ENCODE measurements around the gene CCNL1.

- TF ChIP-seq USF2 (IDR thresholded peaks at IDR 0.05; ENCODE audit: low read length) (no peak), HDAC6 (IDR thresholded peaks at IDR 0.05; ENCODE audit: low read depth, low read length) (no peak), TEAD4 (IDR thresholded peaks at IDR 0.05; ENCODE audit: low read depth, low read length) (no peak), CTCF (IDR thresholded peaks at IDR 0.05; ENCODE audit: control extremely low read depth in 1 of 3, insufficient read depth in 1 of 3, low read depth in 1 of 3, low read length in 3 of 3) (no peak), EZH2 (IDR thresholded peaks at IDR 0.05; ENCODE audit: low read depth, low read length, severe bottlenecking) (no peak), SP1 (IDR thresholded peaks at IDR 0.05; ENCODE audit: low read depth, low read length) (no peak), CBX8 (IDR thresholded peaks at IDR 0.05; ENCODE audit: borderline replicate concordance, low read depth, low read length) (no peak)
Observed at GRCh38 chr3:157132936-157133335, 27.0 kb downstream of the CCNL1 start.
